Activated naive CD4-positive, alpha-beta T cell treated with anti-CD3 and anti-CD28 coated beads for 36 hours (primary cell): Measurements from ENCODE around the gene FOXO1. TPM values are rescaled to one million over a fixed set of nuclear protein-coding genes. Genes with fewer than 3 reads are reported as not detected.
A peak's percentile ranks its signal among the peaks of the same experiment; 100 is the strongest.

Experiments
- CTCF ChIA-PET: fragments of 350-600 bp; sonication (Branson Sonifier 250); formaldehyde crosslinking; loops from one replicate; lab custom pipeline; 2021; ENCODE audit warnings: antibody characterized with exemption; lab: Charles Lee
- DNase-seq: peaks from one replicate; pipeline ENCODE4 v3.0.0-alpha.2; 2020
- H3K27ac Mint-ChIP-seq: one replicate; pipeline ENCODE4 v1.8.0; 2021; ENCODE audit warnings: mild to moderate bottlenecking, mixed read lengths
- H3K27me3 Mint-ChIP-seq: one replicate; pipeline ENCODE4 v1.8.0; 2021; ENCODE audit warnings: low read depth, mixed read lengths
- H3K36me3 Mint-ChIP-seq: one replicate; pipeline ENCODE4 v1.8.0; 2021; ENCODE audit warnings: low read depth, mixed read lengths
- H3K4me1 Mint-ChIP-seq: one replicate; pipeline ENCODE4 v1.8.0; 2021; ENCODE audit warnings: low read depth, mixed read lengths
- H3K4me3 Mint-ChIP-seq: one replicate; pipeline ENCODE4 v1.8.0; 2021; ENCODE audit warnings: mild to moderate bottlenecking, moderate library complexity, mixed read lengths
- H3K9me3 Mint-ChIP-seq: one replicate; pipeline ENCODE4 v1.8.0; 2021; ENCODE audit warnings: mixed read lengths
- intact Hi-C: fragments of 100-400 bp; cut with micrococcal nuclease; formaldehyde crosslinking; loops from one replicate; pipeline ENCODE4 v1.15.1; 2023
- total RNA-seq, 2 experiments: library from RNA; stranded (reverse); gene quantifications; one replicate each; pipeline ENCODE4 v1.2.3, GENCODE V29; 2021

The FOXO1 gene
- total RNA-seq, 2 experiments from 2014 or later, result 30.9 to 32.1 TPM

GRCh38 chr13:40583738-40584137 is 82.7 kb downstream of the FOXO1 start:
- H3K4me1 Mint-ChIP-seq, result peaks cover 92% of the 10 kb centered on the region
- intact Hi-C loops, result loop anchor here (2.0 kb wide), 1 partner anchor 15 kb away; no protein-coding TSS in a partner anchor
- H3K27me3 Mint-ChIP-seq, result no peaks in the 10 kb centered on the region
- peak overlapping the region; percentile 46 for H3K27ac Mint-ChIP-seq
- CTCF ChIA-PET, result interaction anchor here (0.8 kb wide), 1 partner anchor 16 kb away, joined by 3 read pairs; no protein-coding TSS in a partner anchor
- H3K9me3 Mint-ChIP-seq, result peaks cover 7% of the 10 kb centered on the region
- H3K36me3 Mint-ChIP-seq, result peaks cover 8% of the 10 kb centered on the region
- no peak overlapping the region for H3K4me3 Mint-ChIP-seq
- no peak for DNase-seq

GRCh38 chr13:40582531-40582930 is 83.9 kb downstream of the FOXO1 start:
- CTCF ChIA-PET, result interaction anchor here (0.7 kb wide), 1 partner anchor 146 kb away, joined by 3 read pairs; no protein-coding TSS in a partner anchor
- DNase-seq, result no peak

DNA sequence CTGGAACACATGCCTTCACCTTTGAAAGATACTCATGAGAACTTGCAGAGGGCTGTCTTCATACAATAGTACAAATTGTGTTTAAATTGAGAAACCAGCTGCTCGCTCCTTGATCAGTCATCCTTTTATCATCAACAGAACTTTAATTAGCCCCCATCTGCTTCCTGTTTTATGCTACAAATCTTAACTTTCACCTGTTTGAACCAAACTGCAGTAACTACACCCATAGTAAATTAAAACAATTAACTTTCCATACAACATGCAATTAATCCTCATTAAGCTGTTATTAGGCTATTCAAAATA is 85.2 kb downstream of the FOXO1 start:
- Mint-ChIP-seq H3K4me1 (peaks cover 92% of the 10 kb centered on the region), H3K4me3 (no peak overlapping the region), H3K27ac (peak overlapping the region; percentile 64), H3K9me3 (peaks cover 7% of the 10 kb centered on the region), H3K36me3 (peaks cover 10% of the 10 kb centered on the region), H3K27me3 (no peaks in the 10 kb centered on the region)
- no peak for DNase-seq
- intact Hi-C loops, result no loop called here
- CTCF ChIA-PET, result interaction anchor here (1.2 kb wide), 1 partner anchor 266 kb away, joined by 3 read pairs; no protein-coding TSS in a partner anchor

More at GRCh38 chr13:40582531-40582930, 83.9 kb downstream of the FOXO1 start:
- intact Hi-C loops, result loop anchor here (2.0 kb wide), 1 partner anchor 14 kb away; no protein-coding TSS in a partner anchor
- peaks cover 92% of the 10 kb centered on the region for H3K4me1 Mint-ChIP-seq
- no peaks in the 10 kb centered on the region for H3K27me3 Mint-ChIP-seq
- no peak overlapping the region for H3K4me3 Mint-ChIP-seq
- peak overlapping the region; percentile 57 for H3K27ac Mint-ChIP-seq
- H3K9me3 Mint-ChIP-seq, result peaks cover 7% of the 10 kb centered on the region
- H3K36me3 Mint-ChIP-seq, result peaks cover 8% of the 10 kb centered on the region

GRCh38 chr13:40580566-40581276 is 85.7 kb downstream of the FOXO1 start:
- Mint-ChIP-seq H3K27ac (peak overlapping the region; percentile 64), H3K9me3 (peaks cover 7% of the 10 kb centered on the region), H3K27me3 (no peaks in the 10 kb centered on the region), H3K36me3 (peaks cover 10% of the 10 kb centered on the region), H3K4me1 (peaks cover 92% of the 10 kb centered on the region), H3K4me3 (no peak overlapping the region)
- intact Hi-C loops, result no loop called here
- CTCF ChIA-PET, result interaction anchor here (1.2 kb wide), 1 partner anchor 265 kb away, joined by 3 read pairs; no protein-coding TSS in a partner anchor
- no peak for DNase-seq

DNA sequence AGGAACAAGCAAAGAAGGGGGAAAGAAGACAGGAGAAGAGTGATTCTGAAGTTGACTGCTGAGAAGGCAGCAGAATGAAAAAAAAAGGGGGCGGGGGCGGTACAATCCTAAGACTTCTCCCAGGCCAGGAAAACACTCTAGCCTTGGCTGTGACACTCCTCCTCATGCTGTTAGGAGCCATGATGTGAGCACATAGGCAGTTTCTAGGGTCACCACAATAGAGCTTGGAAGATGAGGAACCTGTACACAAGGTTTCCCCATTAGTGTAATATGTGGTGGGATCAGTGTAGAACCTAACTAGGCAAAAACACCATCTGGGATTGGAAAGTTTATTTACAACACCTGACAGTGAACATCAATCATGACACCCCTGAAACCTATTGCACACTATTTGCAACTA is 86.9 kb downstream of the FOXO1 start:
- CTCF ChIA-PET, result interaction anchor here (0.6 to 0.7 kb wide), 2 partner anchors 234 to 429 kb away, joined by 3 read pairs; no protein-coding TSS in a partner anchor
- intact Hi-C loops, result no loop called here
- H3K4me1 Mint-ChIP-seq, result peaks cover 93% of the 10 kb centered on the region
- H3K27me3 Mint-ChIP-seq, result no peaks in the 10 kb centered on the region
- H3K36me3 Mint-ChIP-seq, result peaks cover 10% of the 10 kb centered on the region
- peaks cover 7% of the 10 kb centered on the region for H3K9me3 Mint-ChIP-seq
- H3K4me3 Mint-ChIP-seq, result no peak overlapping the region
- no peak overlapping the region for H3K27ac Mint-ChIP-seq
- DNase-seq, result no peak

GRCh38 chr13:40578055-40578454 is 88.4 kb downstream of the FOXO1 start:
- CTCF ChIA-PET, result no interaction called here
- Mint-ChIP-seq H3K36me3 (peaks cover 2% of the 10 kb centered on the region), H3K27ac (peak overlapping the region; percentile 25), H3K27me3 (no peaks in the 10 kb centered on the region), H3K9me3 (no peaks in the 10 kb centered on the region), H3K4me3 (no peak overlapping the region), H3K4me1 (peaks cover 95% of the 10 kb centered on the region)
- no peak for DNase-seq
- intact Hi-C loops, result no loop called here

GRCh38 chr13:40576369-40576768 is 90.1 kb downstream of the FOXO1 start:
- Mint-ChIP-seq H3K4me1 (peaks cover 96% of the 10 kb centered on the region), H3K4me3 (no peak overlapping the region), H3K36me3 (peaks cover 2% of the 10 kb centered on the region), H3K27me3 (no peaks in the 10 kb centered on the region), H3K27ac (no peak overlapping the region), H3K9me3 (no peaks in the 10 kb centered on the region)
- intact Hi-C loops, result no loop called here
- CTCF ChIA-PET, result interaction anchor here (0.7 kb wide), 1 partner anchor 106 kb away, joined by 4 read pairs; no protein-coding TSS in a partner anchor
- DNase-seq, result peak; percentile 42

DNA sequence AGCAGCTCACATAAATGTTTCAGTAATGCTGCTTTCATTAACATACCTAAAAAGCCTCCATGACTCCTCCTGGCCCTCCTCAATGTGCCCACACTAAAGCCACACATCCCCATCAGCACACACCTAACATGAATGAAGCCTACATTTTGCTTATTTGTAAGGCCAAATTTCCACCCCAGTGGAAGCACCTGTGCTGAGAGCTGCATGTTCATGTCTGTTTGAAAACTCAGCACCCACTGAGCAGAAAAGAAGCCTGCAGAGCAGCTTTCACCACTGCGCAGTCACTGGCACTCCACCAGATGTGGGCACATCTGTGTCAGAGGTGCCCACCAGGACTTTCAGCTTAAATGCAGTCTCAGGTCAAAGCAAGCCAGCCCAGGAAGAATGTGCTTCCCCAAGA is 93.5 kb downstream of the FOXO1 start:
- CTCF ChIA-PET, result interaction anchor here (0.6 to 1.1 kb wide), 2 partner anchors 18 to 1408 kb away, joined by 3 read pairs; no protein-coding TSS in a partner anchor
- intact Hi-C loops, result loop anchor here (1.0 kb wide), 1 partner anchor 8 kb away; no protein-coding TSS in a partner anchor
- no peaks in the 10 kb centered on the region for H3K9me3 Mint-ChIP-seq
- H3K27me3 Mint-ChIP-seq, result no peaks in the 10 kb centered on the region
- no peak overlapping the region for H3K4me3 Mint-ChIP-seq
- H3K4me1 Mint-ChIP-seq, result peaks cover 94% of the 10 kb centered on the region
- peak overlapping the region; percentile 23 for H3K27ac Mint-ChIP-seq
- no peak for DNase-seq
- peaks cover 4% of the 10 kb centered on the region for H3K36me3 Mint-ChIP-seq

DNA sequence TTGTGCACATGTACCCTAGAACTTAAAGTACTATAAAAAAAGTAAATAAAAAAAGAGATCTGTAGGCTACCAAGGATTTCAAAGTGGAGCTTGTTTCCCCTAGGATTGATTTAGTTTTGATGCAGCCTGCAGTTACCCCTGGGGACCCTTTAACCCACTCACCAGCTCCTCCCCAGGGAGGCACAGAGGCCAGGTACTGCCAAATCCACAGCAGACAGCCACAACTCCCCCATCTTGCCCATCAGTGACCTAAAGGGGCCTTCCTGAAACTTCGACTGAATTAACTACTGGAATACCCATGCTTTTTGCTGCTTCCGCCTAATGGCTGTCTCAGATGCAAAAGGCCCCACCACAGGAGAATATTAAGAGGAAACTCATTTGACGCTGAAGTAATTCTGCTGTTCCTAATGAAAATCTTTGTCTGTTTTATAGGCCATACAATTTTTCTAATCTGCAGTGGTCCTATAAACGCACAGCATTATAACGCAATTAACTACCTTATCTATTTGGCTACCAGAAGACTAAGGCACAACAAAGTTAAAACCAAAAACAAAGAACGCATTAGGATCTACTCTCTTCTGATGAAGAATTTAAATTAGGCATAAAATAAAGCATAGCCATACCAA is 95.0 kb downstream of the FOXO1 start:
- H3K27me3 Mint-ChIP-seq, result no peaks in the 10 kb centered on the region
- no peak for DNase-seq
- H3K4me1 Mint-ChIP-seq, result peaks cover 92% of the 10 kb centered on the region
- H3K36me3 Mint-ChIP-seq, result peaks cover 2% of the 10 kb centered on the region
- no peak overlapping the region for H3K4me3 Mint-ChIP-seq
- intact Hi-C loops, result no loop called here
- H3K27ac Mint-ChIP-seq, result peak overlapping the region; percentile 42
- H3K9me3 Mint-ChIP-seq, result no peaks in the 10 kb centered on the region
- CTCF ChIA-PET, result no interaction called here

DNA sequence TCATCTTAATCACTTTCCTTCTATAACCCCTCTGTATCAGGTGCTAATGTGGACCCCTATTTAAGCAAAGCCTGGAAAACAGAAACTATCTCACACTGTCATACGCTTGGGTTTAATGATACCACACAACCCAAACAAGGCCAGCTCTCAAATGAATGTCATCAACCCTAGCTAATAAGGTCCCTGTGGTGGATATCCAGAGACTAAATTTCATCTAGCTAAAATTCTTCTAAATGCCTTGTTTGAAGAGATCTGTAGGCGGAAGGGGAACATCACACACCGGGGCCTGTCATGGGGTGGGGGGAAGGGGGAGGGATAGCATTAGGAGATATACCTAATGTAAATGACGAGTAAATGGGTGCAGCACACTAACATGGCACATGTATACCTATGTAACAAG is 95.5 kb downstream of the FOXO1 start:
- intact Hi-C loops, result no loop called here
- no peak for DNase-seq
- Mint-ChIP-seq H3K4me3 (no peak overlapping the region), H3K36me3 (peaks cover 2% of the 10 kb centered on the region), H3K27ac (no peak overlapping the region), H3K9me3 (no peaks in the 10 kb centered on the region), H3K27me3 (no peaks in the 10 kb centered on the region), H3K4me1 (peaks cover 90% of the 10 kb centered on the region)
- CTCF ChIA-PET, result no interaction called here

GRCh38 chr13:40569024-40569350 is 97.5 kb downstream of the FOXO1 start:
- Mint-ChIP-seq H3K27ac (no peak overlapping the region), H3K36me3 (peaks cover 2% of the 10 kb centered on the region), H3K4me3 (no peak overlapping the region), H3K27me3 (no peaks in the 10 kb centered on the region), H3K9me3 (no peaks in the 10 kb centered on the region), H3K4me1 (peaks cover 91% of the 10 kb centered on the region)
- DNase-seq, result no peak
- intact Hi-C loops, result loop anchor here (2.0 kb wide), 1 partner anchor 14 kb away; no protein-coding TSS in a partner anchor
- CTCF ChIA-PET, result interaction anchor here (1.3 kb wide), 1 partner anchor 113 kb away, joined by 4 read pairs; no protein-coding TSS in a partner anchor

DNA sequence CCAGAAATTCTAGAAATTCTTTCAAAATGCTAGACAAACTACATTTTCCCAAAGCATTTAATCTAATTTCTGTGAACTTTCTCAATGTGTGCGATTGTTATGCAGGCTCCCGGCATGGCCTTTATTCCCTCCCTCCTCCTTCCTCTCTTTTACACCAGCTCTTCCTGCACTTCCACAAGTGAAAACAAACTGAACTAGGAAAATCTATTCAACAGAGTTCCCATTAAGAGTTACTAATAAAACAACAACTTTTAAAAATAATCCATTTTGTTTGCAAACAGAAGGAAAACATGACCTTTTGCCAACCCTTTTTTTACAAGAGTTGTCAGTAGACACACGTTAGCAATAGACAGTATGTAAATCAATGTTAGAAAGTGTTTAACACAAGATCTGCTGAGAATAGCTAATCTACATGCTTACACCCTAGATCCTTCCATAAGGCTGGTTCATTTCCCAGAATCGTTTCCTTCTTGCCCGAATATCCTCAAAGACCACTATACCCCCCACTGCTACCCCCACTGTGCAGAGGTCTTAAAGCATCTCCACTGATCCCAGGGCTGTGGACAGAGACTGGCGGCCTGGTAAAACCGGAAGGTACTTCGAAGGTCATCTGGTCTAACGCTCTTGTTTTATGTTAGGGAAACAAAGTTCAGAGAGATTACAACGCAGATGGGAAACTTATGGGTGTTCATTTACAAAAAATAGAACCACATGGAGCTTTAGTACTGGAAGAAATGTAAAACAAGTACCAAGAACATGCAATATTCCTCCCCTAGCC is 98.0 kb downstream of the FOXO1 start:
- intact Hi-C loops, result loop anchor here (2.0 kb wide), 1 partner anchor 14 kb away; no protein-coding TSS in a partner anchor
- H3K27me3 Mint-ChIP-seq, result no peaks in the 10 kb centered on the region
- peaks cover 2% of the 10 kb centered on the region for H3K36me3 Mint-ChIP-seq
- CTCF ChIA-PET, result interaction anchor here (0.6 to 1.3 kb wide), 2 partner anchors 95 to 114 kb away, joined by 3 to 4 read pairs; no protein-coding TSS in a partner anchor
- peaks cover 91% of the 10 kb centered on the region for H3K4me1 Mint-ChIP-seq
- no peak for DNase-seq
- H3K27ac Mint-ChIP-seq, result peak overlapping the region; percentile 28
- no peak overlapping the region for H3K4me3 Mint-ChIP-seq
- no peaks in the 10 kb centered on the region for H3K9me3 Mint-ChIP-seq
